ENCODE results near the gene TMEFF2. TPM values are rescaled to one million over a fixed set of nuclear protein-coding genes. Genes with fewer than 3 reads are reported as not detected.

Gene TMEFF2, protein sequence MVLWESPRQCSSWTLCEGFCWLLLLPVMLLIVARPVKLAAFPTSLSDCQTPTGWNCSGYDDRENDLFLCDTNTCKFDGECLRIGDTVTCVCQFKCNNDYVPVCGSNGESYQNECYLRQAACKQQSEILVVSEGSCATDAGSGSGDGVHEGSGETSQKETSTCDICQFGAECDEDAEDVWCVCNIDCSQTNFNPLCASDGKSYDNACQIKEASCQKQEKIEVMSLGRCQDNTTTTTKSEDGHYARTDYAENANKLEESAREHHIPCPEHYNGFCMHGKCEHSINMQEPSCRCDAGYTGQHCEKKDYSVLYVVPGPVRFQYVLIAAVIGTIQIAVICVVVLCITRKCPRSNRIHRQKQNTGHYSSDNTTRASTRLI
- total RNA-seq (not detected), polyA plus RNA-seq (ENCODE audit: insufficient read depth, low read depth, low replicate concordance) (not detected)
- long read RNA-seq, donor 1, partial matches to known transcripts = 0 of 2 reads
- long read RNA-seq, donor 1, other reads (novel, unspliced or antisense) = 0 of 2 reads
- long read RNA-seq, donor 2, partial matches to known transcripts = 0 of 2 reads
- long read RNA-seq, donor 2, other reads (novel, unspliced or antisense) = 0 of 2 reads
- long read RNA-seq, donor 3, partial matches to known transcripts = 0 of 3 reads
- long read RNA-seq, donor 3, other reads (novel, unspliced or antisense) = 0 of 3 reads
- long read RNA-seq, donor 4, partial matches to known transcripts = 0 of 3 reads
- long read RNA-seq, donor 4, other reads (novel, unspliced or antisense) = 0 of 3 reads
- long read RNA-seq, donor 5 = 0 reads
- long read RNA-seq, donor 6, partial matches to known transcripts = 0 of 3 reads
- long read RNA-seq, donor 6, other reads (novel, unspliced or antisense) = 0 of 3 reads
- long read RNA-seq, donor 7, partial matches to known transcripts = 0 of 3 reads
- long read RNA-seq, donor 7, other reads (novel, unspliced or antisense) = 3 of 3 reads
- long read RNA-seq, donor 8, partial matches to known transcripts = 0 of 1 reads
- long read RNA-seq, donor 8, other reads (novel, unspliced or antisense) = 0 of 1 reads
- long read RNA-seq, donor 9, partial matches to known transcripts = 0 of 3 reads
- long read RNA-seq, donor 9, other reads (novel, unspliced or antisense) = 0 of 3 reads
- long read RNA-seq, donor 10, partial matches to known transcripts = 0 of 2 reads
- long read RNA-seq, donor 10, other reads (novel, unspliced or antisense) = 0 of 2 reads

- H3K9ac ChIP-seq (ENCODE audit: low read length in 3 of 3) = peak within 1 kb of the TSS in 1 of 3 donors; percentile 19
- peaks cover 35% of the 10 kb centered on the region for H3K27me3 ChIP-seq (ENCODE audit: control insufficient read depth, insufficient read depth, low read length)
- intact Hi-C loops (cut with DNase I) = no loop called here
These were observed at the start of gene TMEFF2 for GRCh38 chr2:192194866-192195547. Gene TMEFF2 (minus strand): TSS chr2:192194933. CDS start chr2:192194524, 409 bp downstream.

GRCh38 chr2:192243488-192243887, 48.8 kb upstream of the TMEFF2 start:
- Histone ChIP-seq H3K4me1 (ENCODE audit: control insufficient read depth in 2 of 3, insufficient read depth in 2 of 3, low read depth in 1 of 3, low read length in 3 of 3) (no peaks in the 10 kb centered on the region), H3K4me3 (ENCODE audit: low read length in 3 of 3) (no peak overlapping the region), H3K36me3 (ENCODE audit: control insufficient read depth in 2 of 3, insufficient read depth in 3 of 3, low read length in 3 of 3) (no peaks in the 10 kb centered on the region), H3K9ac (ENCODE audit: low read length in 3 of 3) (no peak overlapping the region), H3K27ac (ENCODE audit: low read depth in 2 of 2, low read length in 2 of 2) (no peak overlapping the region), H3K27me3 (ENCODE audit: control insufficient read depth, insufficient read depth, low read length) (no peaks in the 10 kb centered on the region), H3K9me3 (ENCODE audit: control insufficient read depth in 2 of 3, insufficient read depth in 1 of 3, low read length in 3 of 3) (no peaks in the 10 kb centered on the region)
- TF ChIP-seq CTCF (IDR thresholded peaks at IDR 0.05; ENCODE audit: borderline replicate concordance, extremely low read depth, insufficient read depth) = no peak
- intact Hi-C loops (cut with DNase I) = no loop called here
- DNase-seq = no peak
- no peak for FAIRE-seq

More at GRCh38 chr2:192194866-192195547, at the start of gene TMEFF2:
- TF ChIP-seq CTCF (IDR thresholded peaks at IDR 0.05; ENCODE audit: borderline replicate concordance, extremely low read depth, insufficient read depth) = no peak
- Histone ChIP-seq H3K4me1 (ENCODE audit: control insufficient read depth in 2 of 3, insufficient read depth in 2 of 3, low read depth in 1 of 3, low read length in 3 of 3) (peaks cover 0 to 19% (median 10%) of the 10 kb centered on the region in 3 donors), H3K9me3 (ENCODE audit: control insufficient read depth in 2 of 3, insufficient read depth in 1 of 3, low read length in 3 of 3) (no peaks in the 10 kb centered on the region), H3K36me3 (ENCODE audit: control insufficient read depth in 2 of 3, insufficient read depth in 3 of 3, low read length in 3 of 3) (no peaks in the 10 kb centered on the region), H3K27ac (ENCODE audit: low read depth in 2 of 2, low read length in 2 of 2) (no peak within 1 kb of the TSS), H3K4me3 (ENCODE audit: low read length in 3 of 3) (peak within 1 kb of the TSS; percentile 42 to 55 (median 47))
- FAIRE-seq (no peak), DNase-seq (peak; percentile 80 to 91 (median 90))

DNA sequence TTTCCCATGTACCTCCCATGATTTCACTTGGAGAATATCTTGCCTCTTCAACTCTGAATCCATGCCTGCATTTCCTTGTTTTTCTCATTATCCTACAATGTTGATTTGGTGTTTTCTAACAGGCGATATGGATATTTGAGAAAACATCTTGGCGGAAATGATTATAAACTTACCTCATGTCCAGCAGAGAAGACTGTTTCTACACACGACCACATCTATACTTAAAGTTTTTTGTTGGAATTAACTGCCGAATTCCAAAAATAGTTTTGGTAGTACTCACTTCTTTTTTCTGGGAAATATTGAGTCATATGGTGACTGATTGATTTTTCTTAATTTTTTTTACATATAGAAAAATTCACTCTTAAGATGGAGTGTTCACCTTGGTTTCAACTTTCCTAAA, 41.4 kb upstream of the TMEFF2 start:
- FAIRE-seq = no peak
- intact Hi-C loops (cut with DNase I) = no loop called here
- Histone ChIP-seq H3K27me3 (ENCODE audit: control insufficient read depth, insufficient read depth, low read length) (no peaks in the 10 kb centered on the region), H3K4me1 (ENCODE audit: control insufficient read depth in 2 of 3, insufficient read depth in 2 of 3, low read depth in 1 of 3, low read length in 3 of 3) (no peaks in the 10 kb centered on the region), H3K9ac (ENCODE audit: low read length in 3 of 3) (no peak overlapping the region), H3K9me3 (ENCODE audit: control insufficient read depth in 2 of 3, insufficient read depth in 1 of 3, low read length in 3 of 3) (no peaks in the 10 kb centered on the region), H3K27ac (ENCODE audit: low read depth in 2 of 2, low read length in 2 of 2) (no peak overlapping the region), H3K36me3 (ENCODE audit: control insufficient read depth in 2 of 3, insufficient read depth in 3 of 3, low read length in 3 of 3) (no peaks in the 10 kb centered on the region), H3K4me3 (ENCODE audit: low read length in 3 of 3) (no peak overlapping the region)
- no peak for TF ChIP-seq CTCF (IDR thresholded peaks at IDR 0.05; ENCODE audit: borderline replicate concordance, extremely low read depth, insufficient read depth)
- DNase-seq = no peak
